Measurements from ENCODE around the gene PVRIG. TPM values are rescaled to one million over a fixed set of nuclear protein-coding genes. Genes with fewer than 3 reads are reported as not detected.

PVRIG gene
- not detected in 2 replicates for total RNA-seq

DNA sequence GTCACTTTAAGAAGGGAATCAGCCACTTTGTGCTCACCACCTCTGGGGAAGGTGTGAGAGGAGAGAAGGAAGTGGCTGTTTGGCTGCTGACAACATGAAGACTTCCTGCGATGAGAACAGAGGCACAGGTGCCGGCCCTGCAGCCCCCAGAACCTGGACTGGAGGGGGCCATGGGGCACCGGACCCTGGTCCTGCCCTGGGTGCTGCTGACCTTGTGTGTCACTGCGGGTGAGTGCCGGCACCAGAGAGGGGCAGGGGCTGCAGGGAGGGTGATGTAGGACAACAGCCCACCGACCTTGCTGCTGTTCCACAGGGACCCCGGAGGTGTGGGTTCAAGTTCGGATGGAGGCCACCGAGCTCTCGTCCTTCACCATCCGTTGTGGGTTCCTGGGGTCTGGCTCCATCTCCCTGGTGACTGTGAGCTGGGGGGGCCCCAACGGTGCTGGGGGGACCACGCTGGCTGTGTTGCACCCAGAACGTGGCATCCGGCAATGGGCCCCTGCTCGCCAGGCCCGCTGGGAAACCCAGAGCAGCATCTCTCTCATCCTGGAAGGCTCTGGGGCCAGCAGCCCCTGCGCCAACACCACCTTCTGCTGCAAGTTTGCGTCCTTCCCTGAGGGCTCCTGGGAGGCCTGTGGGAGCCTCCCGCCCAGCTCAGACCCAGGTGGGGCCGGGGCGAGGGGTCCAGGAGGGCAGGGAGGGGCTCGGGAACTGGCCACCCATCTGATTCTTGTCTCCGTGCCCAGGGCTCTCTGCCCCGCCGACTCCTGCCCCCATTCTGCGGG lies at the start of gene PVRIG:
PVRIG (plus strand) TSS at position 149 of the 785 bp plus-strand sequence; CDS start at position 171, 22 bp downstream.

DNA sequence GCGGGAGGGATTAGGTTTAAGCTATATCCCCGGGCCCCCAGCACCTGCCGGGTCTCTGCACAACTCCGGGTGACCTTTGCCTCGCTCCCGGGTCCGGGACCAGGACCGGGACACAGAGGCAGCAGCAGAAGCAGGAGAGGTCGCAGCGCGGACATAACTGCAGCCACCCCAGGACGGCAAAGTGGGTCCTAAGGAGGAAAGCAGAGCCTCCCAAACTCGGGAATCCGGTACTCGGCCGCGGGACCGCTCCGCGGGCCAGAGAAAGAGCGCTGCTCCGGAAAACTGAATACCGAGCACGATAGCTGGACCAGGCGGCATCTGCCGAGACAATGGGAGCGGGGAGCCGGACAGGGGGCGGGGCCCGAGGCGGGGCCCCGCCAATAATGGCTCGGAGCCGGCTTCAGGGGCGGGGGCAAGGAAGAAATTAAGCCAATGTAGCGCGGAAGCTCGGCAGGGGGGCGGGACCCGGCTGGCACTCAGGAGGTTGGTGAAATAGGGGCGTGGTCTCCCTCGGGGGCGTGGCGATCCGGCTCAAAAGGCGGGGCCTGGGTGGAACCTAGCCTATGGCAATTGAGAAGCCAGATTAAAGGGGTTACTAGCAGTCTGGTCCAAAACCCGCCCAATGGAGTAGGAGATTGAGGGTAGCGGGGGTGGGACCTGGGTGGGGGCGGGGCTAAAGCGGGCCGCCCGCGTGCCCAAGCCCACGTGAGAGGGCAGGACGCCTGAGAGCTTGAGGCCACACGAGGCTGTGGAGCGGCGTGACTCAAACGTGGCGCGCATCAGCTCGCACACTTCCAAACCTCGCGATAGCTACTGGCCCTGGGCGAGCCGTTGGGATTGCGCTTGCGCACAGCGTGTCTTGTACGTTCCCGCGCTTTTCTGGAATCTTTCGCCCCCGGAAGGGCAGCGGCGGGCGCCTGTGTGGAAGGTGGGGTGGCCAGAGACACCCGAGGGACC lies 42.4 kb upstream of the PVRIG start, which contains the start of the genes GPC2 and STAG3:
GPC2 (minus strand) TSS at position 337 of the 957 bp plus-strand sequence; CDS start at position 155, 182 bp downstream.
STAG3 (plus strand) TSS at position 874 of the 957 bp plus-strand sequence. CDS start 2,639 bp downstream, outside the sequence.

Other genes with a start within 250 kb of the PVRIG start
- 1.3 and 2.1 TPM in 2 replicates for gene AZGP1, start 243.9 kb upstream of the PVRIG start, total RNA-seq
- 31.2 and 34.4 TPM in 2 replicates for gene ZKSCAN1, start 204.4 kb upstream of the PVRIG start, total RNA-seq
- 8.4 and 9.9 TPM in 2 replicates for gene ZSCAN21, start 170.2 kb upstream of the PVRIG start, total RNA-seq
- gene ZNF3, start 138.2 kb upstream of the PVRIG start, total RNA-seq, result 9.7 and 14.7 TPM in 2 replicates
- gene COPS6, start 131.0 kb upstream of the PVRIG start, total RNA-seq, result 38.5 and 41.9 TPM in 2 replicates
- 11.0 and 17.1 TPM in 2 replicates for gene MCM7, start 118.6 kb upstream of the PVRIG start, total RNA-seq
- gene AP4M1, start 118.3 kb upstream of the PVRIG start, total RNA-seq, result 17.2 and 18.4 TPM in 2 replicates
- 29.0 and 44.7 TPM in 2 replicates for gene TAF6, start 100.6 kb upstream of the PVRIG start, total RNA-seq
- 15.3 and 16.2 TPM in 2 replicates for gene CNPY4, start 100.3 kb upstream of the PVRIG start, total RNA-seq
- 4.6 and 5.7 TPM in 2 replicates for gene MBLAC1, start 93.0 kb upstream of the PVRIG start, total RNA-seq
- gene LAMTOR4, start 71.0 kb upstream of the PVRIG start, total RNA-seq, result 117 and 132 TPM in 2 replicates
- gene TRAPPC14, start 61.2 kb upstream of the PVRIG start, total RNA-seq, result 4.0 and 4.5 TPM in 2 replicates
- gene GAL3ST4, start 51.3 kb upstream of the PVRIG start, total RNA-seq, result 0.98 and 1.00 TPM in 2 replicates
- gene GPC2, start 42.6 kb upstream of the PVRIG start, total RNA-seq, result 0.05 TPM in 1 of 2 replicates, not detected in the other
- 0.87 and 2.6 TPM in 2 replicates for gene STAG3, start 42.0 kb upstream of the PVRIG start, total RNA-seq
- gene SPDYE3, start 87.8 kb downstream of the PVRIG start, total RNA-seq, result not detected in 2 replicates
- 3.2 and 6.1 TPM in 2 replicates for gene PILRB, start 138.2 kb downstream of the PVRIG start, total RNA-seq
- 1.2 TPM in 1 of 2 replicates, not detected in the other for gene PILRA, start 153.5 kb downstream of the PVRIG start, total RNA-seq
- gene ZCWPW1, start 208.8 kb downstream of the PVRIG start, total RNA-seq, result 2.1 and 3.2 TPM in 2 replicates
- gene MEPCE, start 209.9 kb downstream of the PVRIG start, total RNA-seq, result 28.8 and 29.5 TPM in 2 replicates
- 7.6 and 8.8 TPM in 2 replicates for gene PPP1R35, start 216.5 kb downstream of the PVRIG start, total RNA-seq
- 0.44 and 5.0 TPM in 2 replicates for gene SPACDR, start 244.3 kb downstream of the PVRIG start, total RNA-seq

Data from cardiac ventricle fibroblast (primary cell).